M059J (cell line): ENCODE measurements around the gene DNAH11. TPM values are rescaled to one million over a fixed set of nuclear protein-coding genes. Genes with fewer than 3 reads are reported as not detected.
"Not testable (repeated sequence)": the region's sequence is repeated elsewhere in the genome, so short reads cannot be mapped to it uniquely, and the experiment has no call there.

ENCODE experiments used
- DNase-seq: peaks from one replicate; pipeline ENCODE4 v3.0.0-alpha.2; 2012; ENCODE audit warnings: low read depth
- total RNA-seq: library from RNA; depleted of rRNA; stranded (reverse); fragments of >200 nt; shearing (Covaris generic); gene quantifications from 2 replicates; pipeline ENCODE4 v1.2.3, GENCODE V29; 2014

Gene DNAH11
- total RNA-seq, 1 experiment from 2014 or later, result 7.0 TPM

DNA sequence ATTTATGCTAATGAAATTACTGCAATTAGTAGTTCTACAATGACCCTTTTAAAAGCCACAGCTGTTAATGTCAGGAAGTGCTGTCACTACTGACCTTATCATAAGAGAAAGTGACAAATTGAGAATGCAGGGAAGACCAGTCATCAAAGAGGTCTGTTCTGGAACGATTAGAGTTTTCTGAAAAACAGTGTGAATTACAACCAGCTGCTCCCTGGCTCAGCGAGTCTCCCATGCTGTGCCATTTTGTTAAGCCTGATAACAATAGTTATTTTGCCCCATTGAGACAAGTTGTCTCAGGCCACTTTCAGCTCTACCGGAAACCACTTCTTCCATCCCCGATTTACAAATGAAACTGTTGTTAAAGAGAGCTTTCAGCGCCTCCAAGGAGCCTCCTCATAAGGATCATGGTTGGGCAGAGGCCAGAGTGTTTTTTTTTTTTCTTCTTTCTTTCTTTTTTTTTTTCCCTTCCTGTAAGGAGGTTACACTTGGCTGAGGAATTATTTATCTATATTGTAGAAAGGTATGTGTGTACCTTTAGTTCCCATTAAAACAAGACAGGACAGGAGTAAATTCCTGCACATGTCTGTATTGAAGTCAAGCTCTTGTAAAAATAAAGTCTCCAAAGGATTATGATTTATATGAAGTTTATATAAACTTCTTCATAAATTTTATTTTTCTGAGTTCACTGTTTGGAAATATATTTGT, 229.2 kb downstream of the DNAH11 start:
- no peak for DNase-seq

GRCh38 chr7:21773326-21773725, 230.5 kb downstream of the DNAH11 start:
- no peak for DNase-seq

- DNase-seq, result no peak
These were observed 235.1 kb downstream of the DNAH11 start for GRCh38 chr7:21777921-21778320.

DNA sequence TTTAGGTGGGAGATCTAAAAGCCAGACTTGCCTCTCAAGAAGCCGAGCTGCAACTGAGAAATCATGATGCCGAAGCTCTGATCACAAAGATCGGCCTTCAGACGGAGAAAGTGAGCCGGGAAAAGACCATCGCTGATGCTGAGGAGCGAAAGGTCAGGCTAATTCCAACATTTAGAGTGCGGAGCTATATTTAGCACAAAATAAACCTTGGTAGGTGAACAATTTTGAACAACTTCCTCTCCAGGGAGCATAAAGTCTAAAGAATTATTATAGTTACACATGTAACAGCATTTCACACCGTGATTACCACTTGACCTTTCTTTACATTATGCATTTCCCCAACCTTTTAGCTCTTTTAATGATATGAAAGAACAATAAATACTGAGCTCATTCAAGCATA, 236.1 kb downstream of the DNAH11 start:
- no peak for DNase-seq

GRCh38 chr7:21782996-21783395, 240.2 kb downstream of the DNAH11 start:
- DNase-seq, result no peak

DNA sequence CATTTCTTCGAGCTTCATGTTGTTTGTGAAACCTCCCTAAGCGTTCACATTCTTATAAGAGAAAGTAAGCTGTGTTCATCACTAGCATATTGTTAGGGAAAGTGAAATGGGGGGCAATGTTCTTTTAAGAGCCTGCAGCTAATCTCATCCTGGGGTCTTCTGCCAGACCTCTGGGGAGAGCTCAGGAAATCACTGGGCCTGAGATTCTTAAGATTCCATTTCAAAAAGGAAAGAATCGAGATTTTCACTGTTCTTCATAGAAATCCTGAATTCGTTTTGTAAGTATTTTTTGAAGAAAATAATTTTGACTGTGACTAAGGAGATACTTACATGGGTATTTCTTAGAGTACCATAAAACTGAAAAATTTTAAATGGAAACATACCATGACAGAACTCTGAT, 242.2 kb downstream of the DNAH11 start:
- DNase-seq, result no peak

DNA sequence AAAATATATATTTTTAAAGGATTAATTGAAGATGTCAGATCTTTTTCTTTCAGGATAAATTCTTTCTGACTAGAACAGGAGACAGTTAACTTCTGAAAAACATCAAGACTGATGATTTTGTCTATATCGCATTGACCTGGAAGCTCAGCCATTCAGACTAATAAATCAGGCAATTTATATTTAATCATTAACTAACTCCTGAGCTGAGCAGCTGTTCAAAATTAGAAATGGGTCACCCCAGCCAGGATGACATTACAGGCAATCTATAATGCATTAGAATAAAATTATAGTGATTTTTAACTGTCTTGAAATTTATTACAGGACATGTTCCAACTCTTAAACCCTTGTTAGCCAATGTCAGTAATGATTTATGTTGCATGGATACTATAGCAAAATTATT, 263.0 kb downstream of the DNAH11 start:
- no peak for DNase-seq

DNA sequence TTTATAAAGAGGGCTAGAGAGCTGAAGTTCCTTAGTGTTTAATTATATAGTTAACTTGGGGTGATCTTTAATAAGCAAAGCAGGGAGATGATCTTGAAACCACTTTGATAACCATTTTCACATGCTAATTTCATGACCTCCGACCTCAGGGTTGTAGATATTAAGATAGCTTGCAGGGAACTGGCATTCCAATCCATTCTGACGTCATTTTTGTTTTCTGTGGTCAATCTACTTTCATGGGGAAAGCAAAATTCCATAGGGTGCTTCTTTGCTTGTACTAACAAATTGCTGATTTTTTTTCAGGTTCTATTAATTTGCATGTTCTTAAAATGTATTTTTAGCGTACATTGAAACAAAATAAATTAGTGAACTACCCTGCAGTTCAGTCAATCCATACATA, 263.5 kb downstream of the DNAH11 start:
- DNase-seq, result peak; percentile 26

- no peak for DNase-seq
These were observed 276.2 kb downstream of the DNAH11 start for GRCh38 chr7:21819048-21819447.

DNA sequence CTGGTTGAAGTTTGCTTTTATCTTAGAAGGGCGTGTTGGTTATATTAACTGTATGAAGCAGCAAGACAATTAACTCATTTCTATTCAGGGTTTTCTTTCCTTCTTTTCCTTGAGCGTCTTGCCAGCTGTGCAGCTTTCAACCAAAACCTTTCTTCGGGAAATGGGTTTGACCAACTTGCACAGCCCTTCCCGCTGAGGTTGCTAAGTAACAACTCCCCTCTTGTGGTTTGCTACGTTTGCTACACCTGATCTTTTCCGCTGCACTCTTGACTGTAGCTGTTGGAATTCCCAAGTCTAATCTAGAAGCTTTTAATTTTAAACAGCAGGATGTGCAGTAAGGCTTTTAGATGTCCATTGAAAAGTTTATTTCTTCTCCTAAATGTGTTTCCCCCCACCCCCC, 286.0 kb downstream of the DNAH11 start:
- DNase-seq, result peak; percentile 4

DNA sequence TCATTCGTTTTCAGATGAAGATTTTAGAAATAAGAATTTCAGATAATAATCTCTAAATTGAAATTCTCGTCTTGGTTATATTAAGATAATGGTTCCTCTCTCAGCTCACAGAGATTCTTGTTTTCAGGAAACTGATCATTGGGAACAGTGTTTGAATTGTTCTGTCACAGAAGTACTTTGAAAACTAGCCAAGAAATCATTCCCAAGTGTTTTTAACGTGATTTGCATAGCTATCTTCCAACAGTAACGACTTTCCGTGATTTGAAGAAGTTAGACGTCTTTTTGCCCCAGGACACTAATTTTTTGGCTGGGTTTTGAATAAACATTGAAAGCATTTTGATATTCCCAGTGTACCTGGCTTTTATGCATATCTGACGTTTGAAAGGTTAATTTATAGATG, 286.9 kb downstream of the DNAH11 start:
- DNase-seq, result no peak

- peak; percentile 31 for DNase-seq
These were observed 301.9 kb downstream of the DNAH11 start for GRCh38 chr7:21844742-21845141.

DNA sequence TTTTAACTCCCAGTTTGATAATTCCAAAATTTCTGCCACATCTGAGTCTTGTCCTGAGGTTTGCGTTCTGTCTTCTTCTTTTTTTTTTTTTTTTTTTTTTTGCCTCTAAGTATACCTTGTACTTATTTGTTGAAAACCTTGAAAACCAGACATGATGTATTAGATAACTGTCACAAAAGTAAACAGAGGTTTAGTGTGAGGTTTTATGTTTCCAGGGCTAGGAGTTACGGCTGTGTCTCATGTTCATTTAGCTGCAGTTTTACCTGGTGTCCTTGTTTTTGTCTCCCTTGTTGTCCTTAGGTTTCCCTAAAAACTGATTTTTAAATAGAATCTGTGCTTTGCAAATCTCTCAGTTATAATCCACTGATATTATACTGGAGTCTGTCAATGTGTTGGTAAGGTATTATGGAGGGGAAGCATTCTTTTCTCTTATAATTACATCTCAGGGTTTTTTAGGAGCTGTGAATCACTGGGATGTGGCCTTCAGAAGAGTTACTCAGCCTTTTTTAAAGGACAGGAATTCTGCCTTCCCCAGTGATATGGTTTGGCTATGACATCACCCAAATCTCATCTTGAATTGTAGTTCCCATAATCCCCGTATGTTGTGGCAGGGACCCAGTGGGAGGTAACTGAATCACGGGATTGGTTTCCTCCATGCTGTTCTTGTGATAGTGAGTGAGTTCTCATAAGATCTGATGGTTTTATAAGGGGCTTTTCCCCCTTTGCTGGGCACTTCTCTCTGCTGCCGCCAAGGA, 307.9 kb downstream of the DNAH11 start:
- DNase-seq, result peak; percentile 88

DNA sequence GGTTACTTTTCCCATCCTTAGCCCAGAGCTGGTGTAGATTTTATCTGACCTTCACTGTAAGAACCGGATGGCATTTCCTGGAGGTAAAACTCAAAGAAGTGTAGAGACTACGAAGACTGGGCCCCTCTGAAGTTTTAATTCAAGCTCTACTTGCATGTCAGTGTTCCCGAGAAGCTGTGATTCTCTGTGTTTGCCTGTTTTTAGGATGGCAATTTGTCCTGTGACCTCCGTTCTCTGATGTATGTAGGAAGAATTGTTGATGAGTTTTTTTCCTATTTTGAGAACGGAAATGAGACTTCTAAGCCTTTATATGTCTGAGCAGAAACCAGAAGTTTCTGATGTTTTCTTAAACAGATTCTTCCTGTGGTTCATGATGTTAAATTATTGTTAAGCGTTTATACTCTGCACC, 308.7 kb downstream of the DNAH11 start:
- peak; percentile 38 for DNase-seq

GRCh38 chr7:21865631-21866204, 322.9 kb downstream of the DNAH11 start:
- peak; percentile 87 for DNase-seq

DNA sequence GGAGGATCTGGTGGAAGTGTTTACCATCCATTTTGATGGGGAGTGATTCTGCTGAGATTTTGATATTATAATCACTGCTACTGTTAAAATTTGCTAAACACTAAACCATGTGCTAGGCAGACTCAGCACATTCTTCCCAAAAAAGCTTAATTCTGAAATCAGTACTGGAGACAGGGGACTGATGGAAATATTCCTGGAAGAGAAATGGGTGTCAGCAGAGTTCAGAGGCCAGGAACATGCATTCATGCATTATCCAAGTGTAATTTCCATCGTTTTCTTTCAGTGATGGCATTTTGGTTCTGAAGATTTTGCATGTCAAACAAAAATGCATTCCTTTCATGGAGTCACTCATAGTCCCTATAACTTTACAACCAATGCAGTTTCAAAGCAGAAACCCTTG, 323.9 kb downstream of the DNAH11 start:
- DNase-seq, result no peak

GRCh38 chr7:21867226-21867625, 324.4 kb downstream of the DNAH11 start:
- no peak for DNase-seq

DNA sequence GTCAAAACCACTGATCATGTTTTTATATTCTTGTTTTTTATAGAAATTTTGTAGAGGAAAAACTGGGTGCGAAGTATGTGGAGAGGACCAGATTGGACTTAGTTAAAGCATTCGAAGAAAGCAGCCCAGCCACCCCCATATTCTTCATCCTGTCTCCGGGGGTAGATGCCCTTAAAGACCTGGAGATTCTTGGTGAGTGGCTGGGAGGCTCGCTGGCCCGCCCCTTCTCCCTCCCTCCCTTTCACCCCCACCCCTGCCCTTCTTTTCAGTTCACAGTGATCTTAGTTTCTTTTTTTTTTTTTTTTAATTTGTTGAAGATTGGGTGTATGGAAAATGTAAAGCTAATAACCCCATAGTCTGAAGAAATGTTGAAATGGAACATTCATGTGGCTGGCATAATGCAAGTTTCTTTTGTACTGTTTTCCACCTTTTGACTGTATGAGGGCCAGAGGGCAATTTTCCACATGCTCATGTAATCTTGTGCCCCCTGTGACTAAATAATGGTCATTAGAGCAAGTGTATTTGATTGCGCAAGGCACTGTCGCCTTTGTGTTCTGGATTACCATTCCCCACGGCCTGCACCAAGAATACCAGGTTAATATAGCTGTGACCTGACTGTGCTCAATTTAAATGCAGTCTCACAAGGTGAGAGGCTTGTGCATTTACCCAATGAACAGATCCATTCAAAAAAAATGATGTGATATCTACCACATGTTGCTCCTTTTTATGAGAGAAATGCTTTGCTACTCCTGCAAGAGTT, 325.2 kb downstream of the DNAH11 start:
- DNase-seq, result no peak

DNA sequence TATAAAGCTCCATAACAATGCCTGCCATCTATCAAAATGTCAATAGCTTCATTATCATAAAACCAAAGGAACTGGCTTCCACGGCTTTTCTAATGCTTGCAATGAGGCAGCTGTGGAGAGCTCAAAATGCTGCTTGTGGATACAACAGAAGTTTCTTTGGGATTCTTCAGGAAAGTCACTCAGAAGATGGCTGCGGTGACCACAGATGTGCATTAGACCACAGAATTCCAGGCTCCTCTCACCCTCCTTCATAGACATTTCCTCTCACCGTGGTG, 325.7 kb downstream of the DNAH11 start:
- no peak for DNase-seq

GRCh38 chr7:21869785-21870402, 327.1 kb downstream of the DNAH11 start:
- DNase-seq, result peak; percentile 44

DNA sequence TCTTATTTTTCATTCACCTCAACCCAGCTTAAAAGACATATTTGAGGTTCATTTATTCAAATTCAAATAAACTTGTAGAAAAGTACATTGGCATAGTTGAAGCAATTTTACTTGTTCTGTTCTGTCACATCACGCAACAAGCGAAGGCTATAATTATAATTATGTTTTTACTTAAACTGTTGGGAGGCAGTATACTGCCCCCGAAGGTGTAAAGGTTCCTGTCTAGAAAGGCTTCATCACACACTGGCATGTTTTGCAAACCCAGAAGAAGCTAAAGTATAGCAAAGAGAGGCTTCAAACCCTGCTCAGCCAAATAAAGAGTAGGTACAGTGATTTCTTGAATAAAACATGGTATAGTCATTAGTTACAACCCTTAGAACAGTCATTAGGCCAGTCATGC, 340.2 kb downstream of the DNAH11 start:
- no peak for DNase-seq

DNA sequence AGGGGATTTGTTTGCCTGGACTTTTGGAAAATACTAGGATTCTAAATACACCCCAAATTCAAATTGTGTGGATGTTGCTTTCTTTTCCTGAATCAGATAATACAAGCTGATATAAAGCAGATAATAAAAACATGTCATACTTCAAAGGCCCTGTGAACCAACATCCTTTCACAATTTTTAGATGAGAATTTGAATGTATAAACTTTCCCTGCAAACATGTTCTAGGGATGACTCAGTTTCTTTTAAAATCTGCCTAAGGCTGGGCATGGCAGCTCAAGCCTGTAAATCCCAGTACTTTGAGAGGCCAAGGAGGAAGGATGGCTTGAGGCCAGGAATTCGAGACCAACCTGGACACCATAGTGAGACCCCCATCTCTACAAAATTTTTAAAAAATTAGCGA, 340.7 kb downstream of the DNAH11 start:
- not testable (repeated sequence) for DNase-seq
